Measurements from ENCODE around the gene ERRFI1. TPM values are rescaled to one million over a fixed set of nuclear protein-coding genes. Genes with fewer than 3 reads are reported as not detected.

Gene ERRFI1
- total and polyA plus RNA-seq, 2 of the 8 experiments (the other 6 are each of a cell fraction or from before 2014, with no cell fraction given), result 23.4 to 46.1 TPM

- CTCF ChIA-PET (ENCODE audit: partially characterized antibody), result interaction anchor here (0.6 to 12.6 kb wide), 14 partner anchors 9 to 1860 kb away, joined by 3 to 211 read pairs (median 3); partner anchors contain the start of gene SLC45A1
- no peak overlapping the region for H4K5ac ChIP-seq (ENCODE audit: insufficient read length, low read depth, low read length)
- no peak overlapping the region for H2BK5ac ChIP-seq (ENCODE audit: low read depth, low read length)
- H3K18ac ChIP-seq (ENCODE audit: extremely low read depth, low read length), result no peak overlapping the region
- H2BK12ac ChIP-seq (ENCODE audit: low read depth, low read length), result no peak overlapping the region
- no peak overlapping the region for H3K27ac ChIP-seq (ENCODE audit: low read depth, low read length)
- peaks cover 12 to 41% (median 28%) of the 10 kb centered on the region in 4 experiments for H3K36me3 ChIP-seq (ENCODE audit: control insufficient read depth in 2 of 4, insufficient read depth in 4 of 4, low read length in 3 of 4)
- no peak overlapping the region for H3K4me2 ChIP-seq (ENCODE audit: insufficient read depth in 1 of 2, low read depth in 2 of 2, low read length in 2 of 2)
- H3K79me2 ChIP-seq (ENCODE audit: control insufficient read depth in 1 of 2, insufficient read depth in 2 of 2, low read length in 2 of 2), result peaks cover 0 to 40% of the 10 kb centered on the region in 2 experiments; a peak in 3 of 4 replicates
- no peak overlapping the region for H3K9ac ChIP-seq (replicated peaks in 1 of 4; ENCODE audit: extremely low read depth in 1 of 4, low read depth in 3 of 4, low read length in 3 of 4)
- H3K4me1 ChIP-seq (replicated peaks in 1 of 4; ENCODE audit: control insufficient read depth in 3 of 4, insufficient read depth in 4 of 4, low read length in 3 of 4), result peaks cover 0 to 4% (median 2%) of the 10 kb centered on the region in 4 experiments; a peak in 3 of 7 replicates
- H4K20me1 ChIP-seq (replicated peaks in 1 of 2; ENCODE audit: control insufficient read depth in 1 of 2, insufficient read depth in 2 of 2, low read length in 2 of 2), result peaks cover 2 to 5% of the 10 kb centered on the region in 2 experiments
- no peak overlapping the region for H2BK120ac ChIP-seq (replicated peaks; ENCODE audit: low read depth, low read length)
- DNase-seq (ENCODE audit: low read depth in 1 of 2, low spot score in 2 of 2), result no peak
- no peak overlapping the region for H3K56ac ChIP-seq (replicated peaks; ENCODE audit: insufficient read length, low read depth, low read length)
- no peak overlapping the region for H3K4me3 ChIP-seq (ENCODE audit: extremely low read depth in 1 of 4, insufficient read depth in 2 of 4, low read depth in 3 of 4, low read length in 4 of 4)
- 91% methylated on average over 7 of the region's 7 CpGs; no CpG with 5 or more reads in 1 of the 2 experiments for WGBS, 2 experiments (ENCODE audit: extremely low coverage in 1 of 2, insufficient coverage in 1 of 2, insufficient read length in 1 of 2, insufficient replicate concordance in 2 of 2, low coverage in 1 of 2, low lambda C conversion rate in 2 of 2, missing lambda C conversion rate in 1 of 2)
- H2BK20ac ChIP-seq (ENCODE audit: low read length), result no peak overlapping the region
- POLR2A ChIA-PET (ENCODE audit: partially characterized antibody), result interaction anchor here (1.1 kb wide), 1 partner anchor 27 kb away, joined by 4 read pairs; no protein-coding TSS in a partner anchor
- no peak overlapping the region for H4K91ac ChIP-seq (replicated peaks; ENCODE audit: insufficient read length, low read length)
- H2BK15ac ChIP-seq (ENCODE audit: low read length), result no peak overlapping the region
- H3K14ac ChIP-seq (ENCODE audit: insufficient read length), result no peak overlapping the region
- FAIRE-seq, result no peak
- no peaks in the 10 kb centered on the region for H3K23me2 ChIP-seq (ENCODE audit: low read depth, low read length)
- H2AFZ ChIP-seq (ENCODE audit: low read length), result no peak overlapping the region
- H3K9me3 ChIP-seq (ENCODE audit: insufficient read depth in 2 of 2, low read depth in 1 of 2, low read length in 1 of 2), result no peaks in the 10 kb centered on the region
- no peak overlapping the region for H3K23ac ChIP-seq (ENCODE audit: insufficient read length)
- no peak overlapping the region for H2AK5ac ChIP-seq (ENCODE audit: low read depth, low read length)
- no peak overlapping the region for H4K8ac ChIP-seq (ENCODE audit: extremely low read depth, insufficient read depth, low read length)
- no peaks in the 10 kb centered on the region for H3K27me3 ChIP-seq (replicated peaks in 1 of 4; ENCODE audit: control insufficient read depth in 3 of 4, extremely low read depth in 1 of 4, insufficient read depth in 3 of 4, low read length in 3 of 4)
- no peaks in the 10 kb centered on the region; the same call in 1 of the 2 replicates for H3K79me1 ChIP-seq (ENCODE audit: low read depth, low read length)
- H3K4ac ChIP-seq (replicated peaks; ENCODE audit: insufficient read length, low read depth, low read length), result no peak overlapping the region
- no peak for TF ChIP-seq RXRA (IDR thresholded peaks at IDR 0.05; ENCODE audit: insufficient read depth, low read depth, low read length)
- no peak for TF ChIP-seq CTBP2 (IDR thresholded peaks at IDR 0.05; ENCODE audit: borderline replicate concordance, insufficient read depth, insufficient read length, low read length)
- TF ChIP-seq E2F6 (IDR thresholded peaks at IDR 0.05), result no peak
- no peak for TF ChIP-seq SIN3A (conservative IDR thresholded peaks at IDR 0.05 in 1 of 2, IDR thresholded peaks at IDR 0.05 in 1 of 2; ENCODE audit: low read depth in 1 of 2, low read length in 2 of 2)
- no peak for TF ChIP-seq POLR2AphosphoS5 (IDR thresholded peaks at IDR 0.05; ENCODE audit: low read depth, low read length)
- no peak for TF ChIP-seq SUZ12 (IDR thresholded peaks at IDR 0.05; ENCODE audit: low read length)
- no peak for TF ChIP-seq ASH2L (IDR thresholded peaks at IDR 0.05; ENCODE audit: low read length)
- TF ChIP-seq EP300 (IDR thresholded peaks at IDR 0.05; ENCODE audit: borderline replicate concordance in 1 of 2, low read depth in 2 of 2, low read length in 2 of 2), result no peak
These were observed 13.9 kb downstream of the ERRFI1 start for GRCh38 chr1:8011923-8012858.

Data from H1 (cell line).